Measurements from ENCODE around the gene LEKR1. TPM values are rescaled to one million over a fixed set of nuclear protein-coding genes. Genes with fewer than 3 reads are reported as not detected.

Gene LEKR1
- polyA plus RNA-seq, 1 experiment: 0.12 TPM

GRCh38 chr3:157046520-157046919 is 220.4 kb downstream of the LEKR1 start:
- POLR2A ChIA-PET: no interaction called here
- Histone ChIP-seq H3K27me3 (ENCODE audit: control insufficient read depth, insufficient read depth, low read length) (0 out of 2 replicates have a peak, but pooled peaks cover 2% of the 10 kb centered on the region), H3K4me3 (ENCODE audit: low read depth, low read length) (no peak overlapping the region), H3K36me3 (ENCODE audit: control insufficient read depth, insufficient read depth, low read length) (no peaks in the 10 kb centered on the region)
- no peak for DNase-seq (ENCODE audit: low read depth)
- CTCF ChIA-PET: no interaction called here
- TF ChIP-seq CTCF (IDR thresholded peaks at IDR 0.05; ENCODE audit: insufficient read depth, low read depth, low read length): no peak

GRCh38 chr3:157051055-157051454 is 224.9 kb downstream of the LEKR1 start:
- no peak for TF ChIP-seq CTCF (IDR thresholded peaks at IDR 0.05; ENCODE audit: insufficient read depth, low read depth, low read length)
- no peaks in the 10 kb centered on the region for H3K27me3 ChIP-seq (ENCODE audit: control insufficient read depth, insufficient read depth, low read length)
- no peaks in the 10 kb centered on the region for H3K36me3 ChIP-seq (ENCODE audit: control insufficient read depth, insufficient read depth, low read length)
- POLR2A ChIA-PET: no interaction called here
- CTCF ChIA-PET: interaction anchor here (0.6 to 1.3 kb wide), 3 partner anchors 31 to 405 kb away, joined by 3 to 4 read pairs (median 4); no protein-coding TSS in a partner anchor
- no peak overlapping the region for H3K4me3 ChIP-seq (ENCODE audit: low read depth, low read length)
- DNase-seq (ENCODE audit: low read depth): no peak

GRCh38 chr3:157051591-157051990 is 225.4 kb downstream of the LEKR1 start:
- TF ChIP-seq CTCF (IDR thresholded peaks at IDR 0.05; ENCODE audit: insufficient read depth, low read depth, low read length): no peak
- no peak overlapping the region for H3K4me3 ChIP-seq (ENCODE audit: low read depth, low read length)
- H3K27me3 ChIP-seq (ENCODE audit: control insufficient read depth, insufficient read depth, low read length): no peaks in the 10 kb centered on the region
- POLR2A ChIA-PET: no interaction called here
- H3K36me3 ChIP-seq (ENCODE audit: control insufficient read depth, insufficient read depth, low read length): no peaks in the 10 kb centered on the region
- CTCF ChIA-PET: interaction anchor here (0.6 to 1.3 kb wide), 3 partner anchors 31 to 405 kb away, joined by 3 to 4 read pairs (median 4); no protein-coding TSS in a partner anchor
- DNase-seq (ENCODE audit: low read depth): no peak

GRCh38 chr3:157056035-157056434 is 229.9 kb downstream of the LEKR1 start:
- DNase-seq (ENCODE audit: low read depth): no peak
- CTCF ChIA-PET: no interaction called here
- no peak for TF ChIP-seq CTCF (IDR thresholded peaks at IDR 0.05; ENCODE audit: insufficient read depth, low read depth, low read length)

GRCh38 chr3:157058392-157059071 is 232.4 kb downstream of the LEKR1 start:
- no peak for DNase-seq (ENCODE audit: low read depth)
- ChIA-PET POLR2A (no interaction called here), CTCF (no interaction called here)
- Histone ChIP-seq H3K4me3 (ENCODE audit: low read depth, low read length) (no peak overlapping the region), H3K36me3 (ENCODE audit: control insufficient read depth, insufficient read depth, low read length) (no peaks in the 10 kb centered on the region), H3K27me3 (ENCODE audit: control insufficient read depth, insufficient read depth, low read length) (no peaks in the 10 kb centered on the region)
- no peak for TF ChIP-seq CTCF (IDR thresholded peaks at IDR 0.05; ENCODE audit: insufficient read depth, low read depth, low read length)

More at GRCh38 chr3:157056035-157056434, 229.9 kb downstream of the LEKR1 start:
- Histone ChIP-seq H3K36me3 (ENCODE audit: control insufficient read depth, insufficient read depth, low read length) (no peaks in the 10 kb centered on the region), H3K27me3 (ENCODE audit: control insufficient read depth, insufficient read depth, low read length) (no peaks in the 10 kb centered on the region), H3K4me3 (ENCODE audit: low read depth, low read length) (no peak overlapping the region)
- POLR2A ChIA-PET: no interaction called here
